GM18873 (cell line): ENCODE measurements around the gene CAMLG.

ENCODE experiments used
- ATAC-seq: cut with Tn5 transposase; IDR thresholded peaks from one replicate; pipeline ENCODE4 v1.9.1; 2021; ENCODE audit warnings: mild to moderate bottlenecking, moderate library complexity, moderate number of reproducible peaks; ENCODE audit not compliant: unreplicated experiment, low FRiP score

Gene CAMLG

GRCh38 chr5:134772461-134773125 lies 34.2 kb downstream of the CAMLG start:
- no peak for ATAC-seq

- ATAC-seq, result no peak
Observed at GRCh38 chr5:134777366-134777765, 39.0 kb downstream of the CAMLG start.

GRCh38 chr5:134784241-134784920 lies 46.0 kb downstream of the CAMLG start:
- ATAC-seq, result no peak

- ATAC-seq, result no peak
Observed at GRCh38 chr5:134784946-134785620, 46.7 kb downstream of the CAMLG start.

GRCh38 chr5:134787692-134788091 lies 49.3 kb downstream of the CAMLG start:
- ATAC-seq, result no peak

- no peak for ATAC-seq
Observed at GRCh38 chr5:134791580-134791979, 53.2 kb downstream of the CAMLG start.

GRCh38 chr5:134792286-134792685 lies 53.9 kb downstream of the CAMLG start:
- no peak for ATAC-seq

- no peak for ATAC-seq
Observed at GRCh38 chr5:134793111-134793510, 54.8 kb downstream of the CAMLG start.

- ATAC-seq, result no peak
Observed at GRCh38 chr5:134794082-134794481, 55.7 kb downstream of the CAMLG start.

GRCh38 chr5:134794819-134795218 lies 56.5 kb downstream of the CAMLG start:
- no peak for ATAC-seq

GRCh38 chr5:134798468-134798867 lies 60.1 kb downstream of the CAMLG start:
- ATAC-seq, result no peak
